Smooth muscle cell (in vitro differentiated cells): ENCODE data around the gene AGL. TPM values are rescaled to one million over a fixed set of nuclear protein-coding genes. Genes with fewer than 3 reads are reported as not detected.

Experiments
- DNase-seq: peaks from one replicate; lab custom pipeline; 2025; ENCODE audit not compliant: unreplicated experiment; lab: John Stamatoyannopoulos, UW
- H2AFZ ChIP-seq: fragments of 200-600 bp; sonication (generic); 2 replicates; pipeline ENCODE4 v1.6.0; 2016; ENCODE audit warnings: antibody characterized with exemption, low read depth, mild to moderate bottlenecking
- H3F3A ChIP-seq: fragments of 200-600 bp; sonication (generic); 2 replicates; pipeline ENCODE4 v1.6.0; 2017; ENCODE audit warnings: antibody characterized with exemption, low read depth
- H3K27ac ChIP-seq: fragments of 200-600 bp; sonication (generic); 2 replicates; pipeline ENCODE4 v1.5.1; 2016; ENCODE audit warnings: low read depth, mild to moderate bottlenecking
- H3K27me3 ChIP-seq: fragments of 200-600 bp; sonication (generic); 2 replicates; pipeline ENCODE4 v1.6.1; 2016; ENCODE audit warnings: low read depth, mild to moderate bottlenecking
- H3K36me3 ChIP-seq: fragments of 200-600 bp; sonication (generic); 2 replicates; pipeline ENCODE4 v1.5.1; 2016; ENCODE audit warnings: low read depth
- H3K4me1 ChIP-seq: fragments of 200-600 bp; sonication (generic); 2 replicates; pipeline ENCODE4 v1.5.1; 2016; ENCODE audit warnings: low read depth
- H3K4me2 ChIP-seq: fragments of 200-600 bp; sonication (generic); 2 replicates; pipeline ENCODE4 v1.6.0; 2016; ENCODE audit warnings: mild to moderate bottlenecking
- H3K4me3 ChIP-seq: fragments of 200-600 bp; sonication (generic); 2 replicates; pipeline ENCODE4 v1.5.1; 2016; ENCODE audit warnings: mild to moderate bottlenecking
- H3K79me2 ChIP-seq: fragments of 200-600 bp; sonication (generic); 2 replicates; pipeline ENCODE4 v1.6.0; 2016; ENCODE audit warnings: low read depth, mild to moderate bottlenecking
- H3K9ac ChIP-seq: fragments of 200-600 bp; sonication (generic); 2 replicates; pipeline ENCODE4 v1.6.0; 2016; ENCODE audit warnings: low read depth
- H3K9me3 ChIP-seq: fragments of 200-600 bp; sonication (generic); replicated peaks from 2 replicates; pipeline ENCODE4 v1.5.1; 2016; ENCODE audit warnings: low read depth
- H4K20me1 ChIP-seq: fragments of 200-600 bp; sonication (generic); 2 replicates; pipeline ENCODE4 v1.6.0; 2016; ENCODE audit warnings: low read depth
- WGBS: methylation state at CpG from one replicate; pipeline ENCODE4 v1.1.7; 2016; ENCODE audit warnings: low lambda C conversion rate; 5-methylcytosine and 5-hydroxymethylcytosine counted together
- polyA plus RNA-seq: library from polyadenylated mRNA; unstranded; fragments of >200 nt; fragmentation: Nextera tagmentation; extraction: Ambion mirVana; gene quantifications from 2 replicates; pipeline ENCODE4 v1.2.1, GENCODE V29; 2016
- total RNA-seq: library from RNA; depleted of rRNA; stranded (reverse); fragments of >200 nt; gene quantifications from 2 replicates; pipeline ENCODE4 v1.2.3, GENCODE V29; 2014
- TF ChIP-seq, protein P1 (sequence below): fragments of 200-600 bp; sonication (generic); IDR thresholded peaks from 2 replicates; pipeline ENCODE4 v1.5.1; 2017; ENCODE audit warnings: borderline replicate concordance, mild to moderate bottlenecking, antibody characterized with exemption; ENCODE audit not compliant: insufficient read depth, poor library complexity, severe bottlenecking

Gene AGL
- 18.3 and 20.8 TPM in 2 replicates for total RNA-seq
- 5.0 and 5.1 TPM in 2 replicates for polyA plus RNA-seq

DNA sequence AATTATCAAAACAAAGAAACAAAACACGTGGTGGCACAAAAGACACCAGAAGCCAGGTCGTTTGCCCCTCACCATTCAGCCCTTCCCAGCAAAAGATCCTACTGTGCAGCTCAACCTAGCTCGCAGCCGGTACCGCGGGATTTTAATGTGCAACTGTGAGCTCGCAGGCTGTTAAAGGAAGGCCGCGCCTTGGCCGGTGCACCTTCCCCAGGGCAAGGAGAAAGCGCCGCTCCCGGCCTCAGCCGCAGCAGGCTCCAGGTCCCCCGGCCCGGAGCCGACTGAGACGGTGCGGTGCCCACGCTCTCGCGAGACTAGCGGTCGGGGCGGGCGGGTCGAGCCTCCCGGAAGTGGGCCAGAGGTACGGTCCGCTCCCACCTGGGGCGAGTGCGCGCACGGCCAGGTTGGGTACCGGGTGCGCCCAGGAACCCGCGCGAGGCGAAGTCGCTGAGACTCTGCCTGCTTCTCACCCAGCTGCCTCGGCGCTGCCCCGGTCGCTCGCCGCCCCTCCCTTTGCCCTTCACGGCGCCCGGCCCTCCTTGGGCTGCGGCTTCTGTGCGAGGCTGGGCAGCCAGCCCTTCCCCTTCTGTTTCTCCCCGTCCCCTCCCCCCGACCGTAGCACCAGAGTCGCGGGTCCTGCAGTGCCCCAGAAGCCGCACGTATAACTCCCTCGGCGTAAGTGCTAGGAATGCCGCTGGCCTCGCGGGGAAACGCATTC, at the start of gene AGL:
Gene AGL (plus strand): TSS at position 618 of the 715 bp plus-strand sequence. CDS start 682 bp downstream, outside the sequence.
- Histone ChIP-seq H3K79me2 (no peaks in the 10 kb centered on the region), H3K9ac (peak within 1 kb of the TSS; percentile 72), H2AFZ (peak within 1 kb of the TSS; percentile 100), H3K36me3 (no peaks in the 10 kb centered on the region), H3K4me2 (peak within 1 kb of the TSS; percentile 96), H3K27me3 (no peaks in the 10 kb centered on the region), H3K9me3 (no peaks in the 10 kb centered on the region), H4K20me1 (no peaks in the 10 kb centered on the region), H3K4me1 (peaks cover 16% of the 10 kb centered on the region), H3K4me3 (peak within 1 kb of the TSS; percentile 79), H3F3A (peaks cover 5% of the 10 kb centered on the region), H3K27ac (peak within 1 kb of the TSS; percentile 20)
- 2% methylated on average over 57 of the region's 65 CpGs for WGBS
- DNase-seq, result peak; percentile 80
- TF ChIP-seq, protein P1, sequence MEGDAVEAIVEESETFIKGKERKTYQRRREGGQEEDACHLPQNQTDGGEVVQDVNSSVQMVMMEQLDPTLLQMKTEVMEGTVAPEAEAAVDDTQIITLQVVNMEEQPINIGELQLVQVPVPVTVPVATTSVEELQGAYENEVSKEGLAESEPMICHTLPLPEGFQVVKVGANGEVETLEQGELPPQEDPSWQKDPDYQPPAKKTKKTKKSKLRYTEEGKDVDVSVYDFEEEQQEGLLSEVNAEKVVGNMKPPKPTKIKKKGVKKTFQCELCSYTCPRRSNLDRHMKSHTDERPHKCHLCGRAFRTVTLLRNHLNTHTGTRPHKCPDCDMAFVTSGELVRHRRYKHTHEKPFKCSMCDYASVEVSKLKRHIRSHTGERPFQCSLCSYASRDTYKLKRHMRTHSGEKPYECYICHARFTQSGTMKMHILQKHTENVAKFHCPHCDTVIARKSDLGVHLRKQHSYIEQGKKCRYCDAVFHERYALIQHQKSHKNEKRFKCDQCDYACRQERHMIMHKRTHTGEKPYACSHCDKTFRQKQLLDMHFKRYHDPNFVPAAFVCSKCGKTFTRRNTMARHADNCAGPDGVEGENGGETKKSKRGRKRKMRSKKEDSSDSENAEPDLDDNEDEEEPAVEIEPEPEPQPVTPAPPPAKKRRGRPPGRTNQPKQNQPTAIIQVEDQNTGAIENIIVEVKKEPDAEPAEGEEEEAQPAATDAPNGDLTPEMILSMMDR, result no peak

DNA sequence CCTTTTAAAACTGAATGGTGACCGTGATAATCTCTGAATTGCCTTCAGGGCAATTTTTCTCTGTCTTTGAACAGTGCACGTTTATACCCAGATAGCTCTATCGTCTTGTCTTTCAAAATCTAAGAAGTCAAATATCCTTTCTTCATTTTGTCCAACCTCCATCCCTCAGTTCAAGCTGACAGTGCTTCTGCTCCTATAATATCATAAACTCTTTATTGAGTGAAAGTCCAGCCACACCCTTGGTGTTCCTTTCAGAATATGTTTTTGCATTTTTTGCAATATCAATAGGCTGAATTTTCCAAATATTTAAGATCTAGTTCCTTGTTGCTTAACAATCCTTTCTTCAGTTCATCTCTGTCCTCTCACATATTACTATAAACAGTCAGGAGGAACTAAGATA, 48.6 kb upstream of the AGL start:
- H3K27me3 ChIP-seq, result no peaks in the 10 kb centered on the region
- no peaks in the 10 kb centered on the region for H3K36me3 ChIP-seq
- no peaks in the 10 kb centered on the region for H3F3A ChIP-seq
- WGBS, result 97% methylated on average over 3 of the region's 3 CpGs
- H3K79me2 ChIP-seq, result no peaks in the 10 kb centered on the region
- H4K20me1 ChIP-seq, result no peaks in the 10 kb centered on the region
- TF ChIP-seq, protein P1, result no peak
- H2AFZ ChIP-seq, result no peak overlapping the region
- H3K4me3 ChIP-seq, result no peak overlapping the region
- DNase-seq, result no peak
- H3K9ac ChIP-seq, result no peak overlapping the region
- no peak overlapping the region for H3K27ac ChIP-seq
- no peaks in the 10 kb centered on the region for H3K4me1 ChIP-seq
- no peaks in the 10 kb centered on the region for H3K9me3 ChIP-seq
- H3K4me2 ChIP-seq, result no peak overlapping the region

DNA sequence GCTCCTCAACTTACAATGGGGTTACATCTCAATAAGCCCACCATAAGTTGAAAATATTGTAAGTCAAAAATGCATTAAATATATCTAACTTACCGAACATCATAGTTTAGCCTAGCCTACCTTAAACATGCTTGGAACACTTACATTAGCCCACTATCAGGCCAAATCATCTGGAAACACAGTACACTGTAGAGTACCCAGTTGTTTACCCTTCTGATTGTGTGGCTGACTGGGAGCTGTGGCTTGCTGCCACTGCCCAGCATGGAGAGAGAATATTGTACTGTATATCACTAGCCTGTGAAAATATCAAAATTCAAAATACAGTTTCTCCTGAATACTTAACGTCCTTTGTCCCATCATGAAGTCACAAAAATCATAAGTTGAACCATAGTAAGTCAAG, 43.3 kb upstream of the AGL start:
- peaks cover 5% of the 10 kb centered on the region for H3K4me1 ChIP-seq
- H3K27ac ChIP-seq, result no peak overlapping the region
- no peak overlapping the region for H3K9ac ChIP-seq
- H3K9me3 ChIP-seq, result no peaks in the 10 kb centered on the region
- H3K27me3 ChIP-seq, result no peaks in the 10 kb centered on the region
- no peaks in the 10 kb centered on the region for H3F3A ChIP-seq
- TF ChIP-seq, protein P1, result no peak
- no peaks in the 10 kb centered on the region for H4K20me1 ChIP-seq
- 87% methylated on average over 2 of the region's 2 CpGs for WGBS
- H3K4me2 ChIP-seq, result no peak overlapping the region
- H3K79me2 ChIP-seq, result no peaks in the 10 kb centered on the region
- H3K4me3 ChIP-seq, result no peak overlapping the region
- no peak for DNase-seq
- no peaks in the 10 kb centered on the region for H3K36me3 ChIP-seq
- no peak overlapping the region for H2AFZ ChIP-seq
